Spleen (tissue), 7 donors: ENCODE results near the gene DCAF15.

Source experiments
- CTCF ChIP-seq, 11 experiments: fragments of 200-600 bp in 7 of 11; fragments of 450-650 bp in 4 of 11; sonication (generic) in 4 of 11; IDR thresholded peaks in 8 of 11; conservative IDR thresholded peaks in 3 of 11; 1 replicate in 7 of 11; 2 replicates in 4 of 11; pipeline versions ENCODE4 v1.4.0 to v1.8.0; 2016 to 2021; ENCODE audit warnings: antibody characterized with exemption in 11 of 11, inconsistent platforms in 4 of 11, mild to moderate bottlenecking in 1 of 11
- POLR2A ChIP-seq, 3 donors: fragments of 450-650 bp; IDR thresholded peaks; one replicate each; pipeline ENCODE4 v1.5.1; 2017; ENCODE audit warnings: antibody characterized with exemption in 3 of 3, mild to moderate bottlenecking in 1 of 3
- donor health status: DM: no; HTN: no; CAD: no; lungs with moderate emphysema.
- donor health status: DM: no; HTN: no; CAD: no.
- donor health status: DM: no; HTN: no; CAD: no.

DNA sequence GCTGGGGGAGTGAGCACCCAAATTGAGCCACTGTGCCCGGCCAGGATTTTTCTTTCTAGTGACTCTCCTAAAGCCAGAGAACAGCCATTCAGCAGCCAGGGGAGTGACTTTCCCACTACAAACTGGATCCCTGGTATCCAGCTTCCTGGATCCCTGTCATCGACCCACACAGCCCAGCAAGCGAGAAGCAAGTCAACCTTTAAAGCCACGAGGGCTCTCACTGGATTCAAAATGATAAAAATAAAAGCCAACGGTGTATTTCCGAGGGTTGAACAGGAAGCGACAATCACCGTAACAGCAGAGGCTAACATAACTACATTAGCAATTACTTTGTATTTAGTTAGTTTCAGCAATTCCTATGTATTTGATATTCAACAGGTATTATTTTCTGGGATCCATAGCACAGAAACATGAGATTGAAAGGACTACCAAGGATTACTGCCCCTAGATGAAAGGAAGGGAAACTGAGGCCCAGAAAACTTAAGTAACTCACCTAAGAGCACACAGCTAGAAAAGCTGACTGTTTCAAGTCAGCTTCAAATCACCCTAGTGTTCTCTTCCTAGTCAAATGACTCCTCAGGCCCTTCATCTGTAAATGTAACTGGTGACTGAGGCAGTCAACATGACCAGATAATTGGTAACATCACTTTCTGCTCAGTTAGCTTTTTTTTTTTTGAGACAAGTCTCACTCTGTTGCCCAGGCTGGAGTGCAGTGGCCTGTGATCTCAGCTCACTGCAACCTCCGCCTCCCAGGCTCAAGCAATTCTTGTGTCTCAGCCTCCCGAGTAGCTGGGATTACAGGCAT lies 51.1 kb downstream of the DCAF15 start:
- no peak for TF ChIP-seq POLR2A (IDR thresholded peaks at IDR 0.05)
- no peak for TF ChIP-seq CTCF (IDR thresholded peaks at IDR 0.05 in 8 of 11, conservative IDR thresholded peaks at IDR 0.05 in 3 of 11)
